ENCODE results near the gene EXOC6B. TPM values are rescaled to one million over a fixed set of nuclear protein-coding genes. Genes with fewer than 3 reads are reported as not detected.

The EXOC6B gene
- total RNA-seq, 4 donors from 2014 or later, result 21.0 to 57.7 (median 36.1) TPM

- H3K4me3 ChIP-seq, result no peak overlapping the region
- intact Hi-C loops (cut with DNase I), result no loop called here
- no peaks in the 10 kb centered on the region for H3K4me1 ChIP-seq
- DNase-seq, result no peak
- H3K27me3 ChIP-seq, result no peaks in the 10 kb centered on the region
- no peak overlapping the region for H3K27ac ChIP-seq
- H3K36me3 ChIP-seq, result no peaks in the 10 kb centered on the region
- 100% methylated on average over 1 of the region's 1 CpG for WGBS, 2 donors
- no peaks in the 10 kb centered on the region for H3K9me3 ChIP-seq
- no peak for TF ChIP-seq POLR2A (IDR thresholded peaks at IDR 0.05)
These were observed 495.2 kb downstream of the EXOC6B start for GRCh38 chr2:72330652-72331051.

- Histone ChIP-seq H3K27ac (no peak overlapping the region), H3K4me3 (no peak overlapping the region), H3K4me1 (no peaks in the 10 kb centered on the region), H3K27me3 (no peaks in the 10 kb centered on the region), H3K9me3 (no peaks in the 10 kb centered on the region), H3K36me3 (no peaks in the 10 kb centered on the region)
- intact Hi-C loops (cut with DNase I), result no loop called here
- WGBS, 2 donors, result 79 to 80% methylated on average over 3 of the region's 3 CpGs
- TF ChIP-seq, protein P1, sequence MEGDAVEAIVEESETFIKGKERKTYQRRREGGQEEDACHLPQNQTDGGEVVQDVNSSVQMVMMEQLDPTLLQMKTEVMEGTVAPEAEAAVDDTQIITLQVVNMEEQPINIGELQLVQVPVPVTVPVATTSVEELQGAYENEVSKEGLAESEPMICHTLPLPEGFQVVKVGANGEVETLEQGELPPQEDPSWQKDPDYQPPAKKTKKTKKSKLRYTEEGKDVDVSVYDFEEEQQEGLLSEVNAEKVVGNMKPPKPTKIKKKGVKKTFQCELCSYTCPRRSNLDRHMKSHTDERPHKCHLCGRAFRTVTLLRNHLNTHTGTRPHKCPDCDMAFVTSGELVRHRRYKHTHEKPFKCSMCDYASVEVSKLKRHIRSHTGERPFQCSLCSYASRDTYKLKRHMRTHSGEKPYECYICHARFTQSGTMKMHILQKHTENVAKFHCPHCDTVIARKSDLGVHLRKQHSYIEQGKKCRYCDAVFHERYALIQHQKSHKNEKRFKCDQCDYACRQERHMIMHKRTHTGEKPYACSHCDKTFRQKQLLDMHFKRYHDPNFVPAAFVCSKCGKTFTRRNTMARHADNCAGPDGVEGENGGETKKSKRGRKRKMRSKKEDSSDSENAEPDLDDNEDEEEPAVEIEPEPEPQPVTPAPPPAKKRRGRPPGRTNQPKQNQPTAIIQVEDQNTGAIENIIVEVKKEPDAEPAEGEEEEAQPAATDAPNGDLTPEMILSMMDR (IDR thresholded peaks at IDR 0.05), result no peak
- no peak for TF ChIP-seq POLR2A (IDR thresholded peaks at IDR 0.05)
- no peak for DNase-seq
These were observed 499.1 kb downstream of the EXOC6B start for GRCh38 chr2:72326759-72327158.

GRCh38 chr2:72325592-72326422 is 500.0 kb downstream of the EXOC6B start:
- 81 to 84% methylated on average over 8 of the region's 8 CpGs for WGBS, 2 donors
- no peak for TF ChIP-seq POLR2A (IDR thresholded peaks at IDR 0.05)
- TF ChIP-seq, protein P1 (IDR thresholded peaks at IDR 0.05), result peak in 5 of 6 experiments; percentile 34 to 64 (median 41)
- Histone ChIP-seq H3K4me1 (no peaks in the 10 kb centered on the region), H3K27me3 (no peaks in the 10 kb centered on the region), H3K36me3 (no peaks in the 10 kb centered on the region), H3K4me3 (no peak overlapping the region), H3K9me3 (no peaks in the 10 kb centered on the region), H3K27ac (no peak overlapping the region)
- no peak for DNase-seq
- intact Hi-C loops (cut with DNase I), result no loop called here

GRCh38 chr2:72316774-72317173 is 509.1 kb downstream of the EXOC6B start:
- H3K27ac ChIP-seq, result no peak overlapping the region
- TF ChIP-seq, protein P1 (IDR thresholded peaks at IDR 0.05), result no peak
- no peak for TF ChIP-seq POLR2A (IDR thresholded peaks at IDR 0.05)
- intact Hi-C loops (cut with DNase I), result no loop called here

DNA sequence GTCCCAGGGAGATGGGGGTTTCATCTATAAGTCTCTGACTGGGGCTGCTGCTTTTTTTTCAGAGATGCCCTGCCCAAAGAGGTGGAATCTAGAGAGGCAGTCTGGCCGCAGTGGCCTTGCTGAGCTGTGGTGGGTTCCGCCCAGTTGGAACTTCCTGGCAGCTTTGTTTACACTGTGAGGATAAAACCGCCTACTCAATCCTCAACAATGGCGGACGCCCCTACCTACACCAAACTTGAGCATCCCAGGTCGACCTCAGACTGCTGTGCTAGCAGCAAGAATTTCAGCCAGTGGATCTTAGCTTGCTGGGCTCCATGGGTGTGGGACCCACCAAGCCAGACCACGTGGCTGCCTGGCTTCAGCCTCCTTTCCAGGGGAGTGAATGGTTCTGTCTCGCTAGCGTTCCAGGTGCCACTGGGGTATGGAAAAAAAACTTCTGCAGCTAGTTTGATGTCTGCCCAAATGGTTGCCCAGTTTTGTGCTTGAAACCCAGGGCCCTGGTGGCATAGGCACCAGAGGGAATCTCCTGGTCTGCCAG is 525.6 kb downstream of the EXOC6B start:
- Histone ChIP-seq H3K27me3 (no peaks in the 10 kb centered on the region), H3K27ac (no peak overlapping the region), H3K4me3 (no peak overlapping the region), H3K36me3 (no peaks in the 10 kb centered on the region), H3K9me3 (no peaks in the 10 kb centered on the region), H3K4me1 (peaks cover 0 to 13% (median 0%) of the 10 kb centered on the region in 3 donors)
- DNase-seq, result no peak
- TF ChIP-seq POLR2A (IDR thresholded peaks at IDR 0.05), result no peak
- TF ChIP-seq, protein P1 (IDR thresholded peaks at IDR 0.05), result no peak
- WGBS, 2 donors, result 92% methylated on average over 2 of the region's 9 CpGs; no CpG with 5 or more reads in 1 of the 2 donors
- intact Hi-C loops (cut with DNase I), result no loop called here

More at GRCh38 chr2:72316774-72317173, 509.1 kb downstream of the EXOC6B start:
- H3K9me3 ChIP-seq, result no peaks in the 10 kb centered on the region
- DNase-seq, result no peak
- H3K4me3 ChIP-seq, result no peak overlapping the region
- H3K27me3 ChIP-seq, result no peaks in the 10 kb centered on the region
- H3K4me1 ChIP-seq, result peaks cover 0 to 30% (median 0%) of the 10 kb centered on the region in 3 donors
- H3K36me3 ChIP-seq, result no peaks in the 10 kb centered on the region

Data from esophagus squamous epithelium (tissue), 5 donors.